Measurements from ENCODE around the gene RCAN2.
"Not testable (repeated sequence)": the region's sequence is repeated elsewhere in the genome, so short reads cannot be mapped to it uniquely, and the experiment has no call there.

The RCAN2 gene

DNA sequence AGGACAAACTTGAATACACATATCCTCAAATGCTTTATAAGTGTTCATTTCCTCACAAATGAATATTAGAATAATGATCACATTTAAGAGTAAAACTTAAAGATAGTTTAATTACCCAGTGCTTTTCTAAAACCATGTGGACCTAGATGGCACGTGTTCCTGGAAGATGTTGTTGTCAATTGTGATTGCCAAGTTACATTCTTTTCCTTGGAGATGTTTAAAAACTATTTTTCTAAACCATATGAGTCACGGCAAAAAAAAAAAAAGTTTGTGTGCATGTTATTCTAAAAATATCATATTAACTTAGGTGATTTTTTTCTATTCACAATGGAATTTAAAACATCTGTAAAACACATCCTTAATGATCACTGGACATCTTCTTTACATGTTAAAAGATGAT, 51.1 kb downstream of the RCAN2 start:
- DNase-seq (ENCODE audit: low read depth): no peak

DNA sequence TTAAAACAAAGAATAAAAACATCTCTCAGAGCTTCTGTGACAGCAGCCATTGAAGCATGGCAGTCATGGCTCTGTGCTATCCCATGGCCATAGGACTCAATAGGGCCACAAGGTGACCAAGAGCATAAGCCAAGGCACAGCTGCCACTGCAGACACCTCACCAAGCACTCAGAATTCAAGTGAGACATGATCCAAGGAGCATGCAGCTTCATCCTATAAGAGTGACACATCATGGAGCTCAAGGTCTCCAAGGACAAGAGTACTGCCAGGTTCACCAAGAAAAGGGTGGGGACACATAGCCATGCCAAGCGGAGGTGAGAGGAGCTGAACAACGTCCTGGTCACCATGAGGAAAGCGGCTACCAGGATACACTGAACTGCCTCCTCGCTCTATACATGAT, 53.0 kb downstream of the RCAN2 start:
- DNase-seq (ENCODE audit: low read depth): no peak

DNA sequence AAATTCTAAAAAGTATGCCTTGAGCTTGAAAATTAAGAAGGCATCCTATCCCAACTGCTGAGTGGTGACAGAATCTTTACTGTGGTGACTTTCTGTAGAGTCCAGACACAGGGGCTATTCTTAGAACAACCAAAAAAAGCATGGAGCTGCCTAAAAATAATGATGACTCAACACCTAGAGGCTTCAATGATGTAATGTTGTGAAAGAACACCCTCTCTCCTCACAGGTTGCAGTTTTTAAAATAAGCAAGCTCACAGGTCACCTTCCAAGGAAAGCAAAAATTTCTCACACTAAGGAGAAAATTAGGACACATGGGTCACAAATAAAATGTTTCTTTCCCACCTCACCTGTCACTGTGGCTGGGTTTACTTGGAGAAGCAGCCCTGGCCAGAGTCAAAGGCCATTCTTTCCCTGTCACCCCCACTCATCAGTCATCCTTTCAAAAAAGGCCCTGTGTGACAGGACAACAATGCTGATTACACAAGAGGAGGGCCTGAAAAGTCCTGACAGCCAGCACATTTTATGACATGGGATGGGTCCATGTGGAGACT, 53.5 kb downstream of the RCAN2 start:
- DNase-seq (ENCODE audit: low read depth): no peak

DNA sequence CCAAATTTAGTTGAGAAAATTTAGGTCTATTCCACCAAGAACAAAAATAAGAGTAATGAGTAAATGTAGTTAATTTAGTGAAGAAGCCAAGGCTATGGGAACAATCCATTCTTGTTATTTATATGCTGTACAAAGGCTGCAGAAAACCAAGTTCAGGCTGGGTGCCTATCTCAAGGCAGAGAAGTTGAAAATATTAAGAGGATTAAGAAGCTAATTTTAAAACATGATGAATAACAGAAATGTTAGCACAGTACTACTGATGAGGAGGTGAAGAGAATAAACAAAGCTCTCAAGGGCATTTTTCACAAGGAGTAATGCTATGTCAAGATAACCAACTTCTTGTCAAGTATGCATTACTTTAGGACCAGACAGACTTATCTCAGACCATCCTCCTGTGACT, 68.6 kb downstream of the RCAN2 start:
- DNase-seq (ENCODE audit: low read depth): no peak

DNA sequence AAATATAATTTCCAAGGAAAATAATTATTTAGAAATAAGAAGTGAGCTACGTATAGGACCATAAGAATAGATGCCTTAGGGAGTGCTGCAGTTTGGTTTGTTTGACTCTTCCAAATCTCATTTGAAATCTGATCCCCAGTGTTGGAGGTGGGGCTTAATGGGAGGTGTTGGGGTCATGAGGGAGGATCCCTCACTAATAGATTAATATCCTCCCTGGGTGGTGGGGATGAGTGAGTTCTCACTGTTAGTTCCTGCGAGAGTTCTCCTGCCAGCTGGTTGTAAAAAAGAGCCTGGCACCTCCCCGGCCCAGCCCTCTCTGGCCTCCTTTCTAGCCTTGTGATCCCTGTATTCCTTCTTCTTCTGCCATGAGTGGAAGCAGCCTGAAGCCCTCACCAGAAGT, 69.3 kb downstream of the RCAN2 start:
- no peak for DNase-seq (ENCODE audit: low read depth)

DNA sequence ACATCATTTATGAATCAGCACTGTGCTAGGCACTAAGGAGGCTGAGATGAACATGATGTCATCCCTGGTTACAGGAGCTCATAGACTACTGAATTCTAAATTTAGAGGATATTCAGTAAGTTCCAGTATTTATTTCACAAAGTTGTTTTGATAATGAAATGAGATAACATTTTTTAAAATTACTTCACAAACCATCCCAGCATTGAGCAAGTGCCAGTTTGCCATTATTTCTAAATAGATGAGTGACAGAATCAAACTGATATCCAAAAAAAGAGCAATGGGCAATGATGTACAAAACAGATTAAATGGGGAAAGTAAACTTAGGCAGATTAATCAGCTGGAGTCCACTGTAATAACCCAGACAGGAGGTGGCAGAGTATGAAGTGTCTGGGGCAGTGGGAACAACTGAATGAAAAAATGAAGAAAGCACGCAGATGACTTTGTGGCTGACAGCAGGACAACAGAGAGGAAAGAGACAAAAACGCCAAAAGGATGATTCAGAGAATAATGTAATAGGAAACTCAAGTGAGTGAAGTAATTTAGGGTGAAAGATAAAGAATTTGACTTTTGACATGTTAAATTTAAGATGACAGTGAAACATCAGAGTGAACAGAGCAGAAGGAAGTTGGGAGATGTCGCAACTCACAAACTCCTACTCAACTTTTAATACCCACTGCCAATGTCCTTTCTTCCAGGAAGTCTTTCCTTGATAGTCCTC, 70.2 kb downstream of the RCAN2 start:
- no peak for DNase-seq (ENCODE audit: low read depth)

DNA sequence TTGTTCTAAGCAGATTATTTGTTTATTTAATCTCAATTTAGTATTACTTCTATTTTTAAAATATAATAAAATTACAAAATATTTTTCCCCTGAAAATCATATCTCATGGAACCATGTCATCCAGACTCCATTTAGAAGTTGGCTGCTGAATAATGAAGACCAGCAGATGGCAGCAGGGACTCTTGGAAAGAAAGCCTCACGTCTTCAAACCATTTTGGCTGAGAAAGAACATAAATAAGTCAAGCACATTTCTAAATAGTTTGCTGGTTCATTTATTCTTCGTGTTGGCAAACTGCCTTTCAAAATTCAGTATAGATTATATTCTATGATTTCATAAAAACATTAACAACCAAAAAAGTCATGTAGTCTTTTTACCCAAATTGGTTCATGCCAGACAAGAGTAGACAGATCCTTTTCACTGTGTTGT, 71.7 kb downstream of the RCAN2 start:
- DNase-seq (ENCODE audit: low read depth): no peak

DNA sequence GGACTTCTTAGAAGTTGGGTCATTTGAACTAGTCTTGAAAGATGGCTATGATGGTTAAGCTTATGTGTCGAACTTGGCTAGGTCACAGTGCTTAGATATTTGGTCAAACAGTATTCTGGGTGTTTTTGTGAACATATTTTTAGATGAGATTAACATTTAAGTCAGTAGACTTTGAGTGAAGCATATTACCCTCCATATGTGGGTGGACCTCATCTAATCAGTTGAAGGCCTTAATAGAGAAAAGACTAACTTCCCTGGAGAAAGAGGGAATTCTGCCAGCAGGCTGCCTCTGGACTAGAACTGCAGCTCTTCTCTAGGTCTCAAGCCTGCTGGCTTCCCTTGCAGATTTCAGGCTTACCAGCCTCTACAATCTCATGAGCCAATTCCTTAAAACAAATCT, 76.9 kb downstream of the RCAN2 start:
- no peak for DNase-seq (ENCODE audit: low read depth)

DNA sequence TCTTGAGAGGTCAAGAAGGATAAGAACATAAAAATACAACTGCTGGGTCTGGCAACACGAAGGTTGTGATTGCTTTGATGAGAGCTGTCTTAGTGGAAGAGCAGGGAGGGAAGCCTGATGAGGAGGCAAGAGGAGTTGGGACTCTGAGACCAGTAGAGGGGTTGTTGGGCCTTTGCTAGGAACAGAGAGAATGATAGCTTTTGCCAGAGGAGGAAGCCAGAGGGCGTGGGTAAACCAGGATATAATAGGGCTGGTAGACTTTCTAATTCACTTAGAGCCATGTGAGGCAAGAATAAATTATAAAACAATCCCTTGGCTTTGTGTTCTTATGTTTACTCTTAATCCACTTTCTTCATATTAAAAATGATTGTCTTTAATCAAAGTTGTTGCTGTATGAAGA, 78.6 kb downstream of the RCAN2 start:
- no peak for DNase-seq (ENCODE audit: low read depth)

DNA sequence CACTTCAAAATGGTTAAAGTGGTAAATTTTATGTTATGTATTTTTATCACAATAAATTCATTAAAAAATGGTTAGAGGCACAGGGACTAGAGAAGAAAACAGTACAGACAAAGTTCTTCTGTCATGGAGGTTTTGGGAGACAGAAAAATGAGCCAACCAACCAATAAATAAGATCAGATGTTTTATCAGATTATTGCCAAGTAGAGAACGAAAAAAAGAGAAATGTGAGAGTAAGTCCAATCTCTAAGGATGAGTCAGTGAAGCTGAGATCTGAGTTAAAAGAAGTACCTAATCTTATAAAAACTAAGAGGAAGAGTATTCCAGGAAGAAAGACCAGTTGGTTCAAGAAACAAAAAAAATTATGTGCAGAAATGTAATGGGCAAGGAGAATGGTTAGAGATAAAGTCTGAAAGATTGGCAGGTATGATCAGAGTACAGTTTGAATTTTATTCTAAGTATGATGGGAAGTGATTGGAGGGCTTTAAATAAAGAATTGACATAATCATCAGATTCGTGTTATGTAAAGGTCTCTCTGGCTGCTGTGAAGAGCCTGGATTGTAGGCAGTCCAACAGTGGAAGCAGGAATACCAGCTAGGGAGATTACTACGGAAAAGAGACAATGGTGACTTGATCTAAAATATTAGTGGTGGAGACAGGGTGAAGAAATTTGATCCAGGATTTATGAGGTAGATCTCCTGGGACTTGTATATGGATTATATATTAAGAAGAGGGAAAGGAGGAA, 79.6 kb downstream of the RCAN2 start:
- no peak for DNase-seq (ENCODE audit: low read depth)

DNA sequence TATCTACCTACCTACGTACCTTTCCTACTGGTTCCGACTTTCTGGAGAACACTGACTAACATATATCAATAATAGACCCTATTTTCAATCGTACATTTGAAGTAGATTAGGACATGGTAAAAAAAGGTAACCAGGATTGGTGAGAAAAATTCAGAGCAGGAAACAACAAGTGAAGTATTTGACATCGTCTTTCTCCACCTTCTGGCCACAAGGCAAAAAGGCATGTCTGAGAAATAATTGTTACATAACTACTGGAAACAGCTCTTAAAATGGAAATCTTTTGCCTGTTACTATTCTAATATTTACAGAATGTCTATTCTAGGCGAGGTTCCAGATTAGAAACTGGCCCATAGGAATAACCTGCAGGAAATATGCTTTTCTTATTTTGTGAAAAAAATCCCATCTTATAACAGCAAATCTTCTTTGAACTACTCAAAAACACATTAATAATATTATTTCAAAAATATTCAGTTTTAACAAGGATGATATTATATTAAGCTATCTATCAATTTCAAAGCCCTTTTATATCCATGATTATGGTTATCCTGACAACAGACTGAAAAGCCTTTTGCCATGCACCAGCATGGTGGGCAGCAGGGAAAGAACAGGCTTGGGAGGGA, 80.8 kb downstream of the RCAN2 start:
- DNase-seq (ENCODE audit: low read depth): no peak

DNA sequence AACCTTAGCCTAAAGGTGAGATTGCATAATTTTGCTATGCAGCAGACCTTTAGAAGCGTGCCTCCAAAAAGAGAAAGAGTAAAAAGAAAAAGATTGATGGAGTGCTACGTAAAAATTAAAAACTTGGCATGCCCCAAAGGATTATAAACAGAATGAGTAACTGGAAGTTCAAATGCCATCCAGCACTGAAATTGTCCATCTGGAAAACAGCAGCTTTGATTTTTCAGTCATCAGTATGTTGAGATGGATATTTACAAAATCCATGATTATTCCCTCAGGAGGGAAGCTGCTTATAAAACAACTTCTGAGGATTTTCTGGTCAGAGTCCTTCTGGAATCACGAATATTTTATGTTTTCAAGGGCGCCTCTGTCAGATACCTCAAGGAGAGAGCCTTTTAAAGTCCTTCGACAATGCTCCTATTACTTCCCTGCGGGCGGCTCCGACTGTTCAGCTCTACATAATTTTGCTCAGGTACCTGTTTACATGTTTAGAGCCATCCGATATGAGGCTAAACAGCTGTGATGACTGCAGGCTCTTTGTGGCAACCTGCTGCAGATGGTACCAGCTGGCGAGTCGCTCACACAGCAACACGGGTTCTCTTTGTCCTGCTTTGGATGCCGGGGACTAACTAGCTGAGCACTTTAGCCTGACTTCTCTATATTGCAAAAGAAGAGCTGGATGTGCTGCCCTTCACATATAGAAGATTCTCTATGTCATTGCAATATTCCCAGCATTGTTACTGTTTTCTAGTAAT, 83.3 kb downstream of the RCAN2 start:
- no peak for DNase-seq (ENCODE audit: low read depth)

DNA sequence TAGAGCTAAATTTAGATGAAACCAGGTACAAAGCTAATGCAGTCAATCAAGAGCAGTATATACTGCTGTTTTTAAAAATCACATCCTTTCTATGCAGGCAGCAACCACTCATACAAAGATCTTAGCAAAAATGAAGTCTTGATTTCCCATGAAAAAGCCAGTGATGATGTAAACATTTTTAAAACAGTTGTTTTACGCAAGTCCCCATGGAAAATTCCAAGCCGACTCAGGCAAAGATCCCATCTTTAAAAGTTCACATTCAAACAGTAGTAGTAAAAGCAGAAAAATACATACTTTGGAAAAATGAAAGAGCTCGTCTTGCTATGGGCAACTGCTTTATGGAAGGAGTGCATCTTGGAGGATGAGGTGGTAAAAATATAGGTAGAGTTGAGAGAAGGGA, 84.0 kb downstream of the RCAN2 start:
- no peak for DNase-seq (ENCODE audit: low read depth)

DNA sequence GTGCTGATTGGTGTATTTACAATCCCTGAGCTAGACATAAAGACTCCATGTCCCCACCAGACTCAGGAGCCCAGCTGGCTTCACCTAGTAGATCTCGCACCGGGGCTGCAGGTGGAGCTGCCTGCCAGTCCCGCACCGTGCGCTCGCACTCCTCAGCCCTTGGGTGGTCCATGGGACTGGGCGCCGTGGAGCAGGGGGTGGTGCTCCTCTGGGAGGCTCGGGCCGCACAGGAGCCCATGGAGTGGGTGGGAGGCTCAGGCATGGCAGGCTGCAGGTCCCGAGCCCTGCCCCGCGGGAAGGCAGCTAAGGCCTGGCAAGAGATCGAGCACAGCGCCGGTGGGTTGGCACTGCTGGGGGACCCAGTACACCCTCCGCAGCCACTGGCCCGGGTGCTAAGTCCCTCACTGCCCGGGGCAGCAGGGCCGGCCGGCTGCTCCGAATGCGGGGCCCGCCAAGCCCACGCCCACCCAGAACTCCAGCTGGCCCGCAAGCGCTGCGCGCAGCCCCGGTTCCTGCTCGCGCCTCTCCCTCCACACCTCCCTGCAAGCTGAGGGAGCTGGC, 85.5 kb downstream of the RCAN2 start:
- DNase-seq (ENCODE audit: low read depth): not testable (repeated sequence)

DNA sequence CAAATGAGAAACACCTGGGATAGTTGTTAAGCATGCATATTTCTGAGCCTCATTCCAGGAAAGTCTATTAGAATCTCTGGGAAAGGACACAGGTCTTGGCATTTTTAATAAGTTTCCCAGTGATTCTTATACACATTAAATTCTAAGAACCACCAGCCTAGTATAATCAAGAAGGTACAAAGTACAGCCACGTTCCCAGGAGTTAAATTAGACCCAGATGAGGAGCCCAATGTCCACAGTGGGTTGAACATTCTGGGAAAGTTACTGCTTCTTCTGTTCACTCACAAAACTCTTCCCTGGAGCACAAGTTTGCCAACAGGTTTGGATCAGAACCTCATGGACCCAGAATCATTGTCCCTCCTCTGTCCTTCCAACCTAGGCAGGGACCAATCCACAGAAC, 90.4 kb downstream of the RCAN2 start:
- DNase-seq (ENCODE audit: low read depth): no peak

DNA sequence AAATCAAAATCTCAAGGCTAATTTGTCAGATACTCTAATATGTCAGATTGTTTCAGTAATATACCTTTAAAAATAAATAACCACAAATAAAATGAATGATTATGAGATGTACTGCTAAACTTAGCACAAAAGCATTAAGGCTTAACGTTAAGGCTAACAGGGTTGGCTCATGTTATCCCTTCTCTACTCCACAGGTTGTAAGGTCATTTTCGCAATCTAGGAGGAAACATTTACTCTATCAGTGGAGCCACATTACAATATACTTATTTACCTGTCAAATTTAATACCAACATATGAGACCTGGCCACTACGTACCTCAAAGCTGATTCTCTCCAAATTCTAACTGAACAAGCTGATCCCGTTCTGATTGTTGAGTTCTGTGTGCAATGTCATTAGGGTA, 95.7 kb downstream of the RCAN2 start:
- DNase-seq (ENCODE audit: low read depth): no peak

DNA sequence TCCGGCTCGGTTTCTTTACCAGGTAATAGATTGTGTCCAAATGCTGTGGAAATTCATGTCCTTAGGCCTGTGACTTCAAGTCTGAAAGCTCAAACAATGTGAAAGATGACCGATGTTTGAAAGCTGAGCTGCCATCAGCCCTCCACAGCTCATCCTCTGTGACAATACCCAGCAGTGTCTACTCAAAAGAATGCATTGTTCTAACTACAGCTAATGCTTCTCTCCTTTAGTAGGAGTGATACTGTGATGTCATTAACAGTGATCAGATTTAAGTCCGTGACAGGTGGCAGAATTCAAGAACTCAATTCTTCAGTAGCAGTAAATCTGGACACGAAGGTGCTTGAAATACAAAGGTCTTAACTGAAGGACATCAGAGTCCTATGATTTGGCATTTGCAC, 97.3 kb downstream of the RCAN2 start:
- no peak for DNase-seq (ENCODE audit: low read depth)

DNA sequence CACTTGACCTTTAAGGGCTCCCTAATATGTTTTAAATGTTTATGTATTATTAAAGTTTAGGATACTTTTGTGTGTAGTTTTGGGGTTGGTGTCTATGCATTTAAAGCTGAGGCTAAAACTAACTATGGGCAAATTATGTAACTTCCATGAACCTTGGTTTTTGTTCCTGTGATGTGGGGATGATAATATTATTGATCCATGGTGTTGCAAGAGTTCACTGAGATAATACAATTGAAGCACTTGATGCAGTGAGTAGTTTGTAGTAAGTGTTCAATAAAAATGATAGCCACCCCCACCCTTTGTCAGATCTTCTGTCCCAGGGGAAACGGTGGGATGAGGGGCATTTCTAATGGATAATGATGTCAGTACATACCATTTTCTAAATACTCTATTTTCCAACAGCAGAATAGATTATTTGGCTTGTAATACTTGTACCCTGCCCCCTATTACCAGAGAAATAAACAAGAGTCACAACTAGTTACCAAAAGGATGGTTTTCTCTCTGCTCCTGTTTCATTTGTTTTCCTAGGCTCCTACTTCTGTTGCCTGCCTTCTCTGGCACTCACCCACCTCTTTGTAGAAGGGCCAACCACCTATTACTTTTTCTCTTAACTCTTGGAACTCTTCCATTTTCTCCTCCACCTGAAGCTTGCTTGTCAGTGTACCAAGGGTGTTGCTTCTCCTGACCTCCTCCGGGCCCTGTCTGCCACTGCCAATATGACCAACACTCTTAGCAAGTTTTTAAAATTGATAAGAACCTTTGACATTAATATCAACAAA, 97.9 kb downstream of the RCAN2 start:
- DNase-seq (ENCODE audit: low read depth): no peak

DNA sequence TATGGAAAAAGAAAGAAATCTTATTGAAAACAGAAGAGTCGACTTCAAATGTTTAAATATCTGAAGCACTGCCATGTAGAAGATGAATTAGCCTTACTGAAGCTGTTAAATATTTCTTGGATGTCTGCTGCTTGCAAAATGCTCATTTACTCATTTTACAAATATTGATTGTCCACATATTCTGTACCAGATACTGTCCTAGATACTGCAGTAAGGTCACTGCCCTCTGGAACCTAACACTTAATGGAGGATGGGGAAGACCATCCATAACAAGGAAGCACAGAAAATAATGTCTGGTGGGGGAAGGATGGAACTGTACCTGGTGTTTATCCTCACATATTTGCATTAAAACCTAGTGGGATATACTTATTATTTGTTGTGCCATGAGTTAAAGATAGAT, 99.0 kb downstream of the RCAN2 start:
- DNase-seq (ENCODE audit: low read depth): no peak

DNA sequence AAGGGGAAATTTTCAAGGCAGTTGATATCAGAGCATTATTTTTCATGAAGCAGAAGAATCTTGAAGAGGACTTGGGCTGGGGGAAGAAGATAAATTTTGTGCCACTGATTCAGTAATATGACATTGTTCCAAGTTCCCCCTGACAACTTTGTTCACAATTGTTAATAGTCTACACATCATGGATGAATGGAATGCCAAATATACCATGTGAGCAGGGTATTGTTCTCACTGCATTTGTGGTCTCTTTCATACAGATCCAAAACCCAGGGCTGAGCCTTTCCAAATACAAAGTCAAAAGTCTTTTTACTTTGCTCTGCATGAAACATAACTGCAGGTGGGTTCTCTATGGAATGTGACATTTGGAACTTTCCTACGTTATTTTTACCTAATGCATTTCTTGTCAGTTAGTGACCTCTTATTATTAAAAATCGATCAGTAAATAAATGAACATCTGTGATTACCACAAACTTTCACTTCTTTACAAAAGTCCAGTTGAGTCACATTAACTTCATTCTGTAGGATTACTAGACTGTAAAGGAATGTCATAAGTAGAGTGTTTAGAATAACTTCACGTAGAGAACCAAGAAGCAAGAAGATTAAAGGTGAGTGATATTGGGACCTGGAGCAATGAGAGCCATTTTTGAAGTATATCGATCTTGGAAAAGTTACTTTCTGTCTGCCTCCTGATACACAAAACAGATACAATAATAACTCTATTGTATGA, 100.9 kb downstream of the RCAN2 start:
- DNase-seq (ENCODE audit: low read depth): no peak

DNA sequence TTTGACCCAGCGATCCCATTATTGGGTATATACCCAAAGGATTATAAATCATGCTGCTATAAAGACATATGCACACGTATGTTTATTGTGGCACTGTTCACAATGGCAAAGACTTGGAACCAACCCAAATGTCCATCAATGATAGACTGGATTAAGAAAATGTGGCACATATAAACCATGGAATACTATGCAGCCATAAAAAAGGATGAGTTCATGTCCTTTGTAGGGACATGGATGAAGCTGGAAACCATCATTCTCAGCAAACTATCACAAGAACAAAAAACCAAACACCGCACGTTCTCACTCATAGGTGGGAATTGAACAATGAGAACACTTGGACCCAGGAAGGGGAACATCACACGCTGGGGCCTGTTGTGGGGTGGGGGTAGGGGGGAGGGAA, 103.5 kb downstream of the RCAN2 start:
- not testable (repeated sequence) for DNase-seq (ENCODE audit: low read depth)

All from stimulated activated CD4-positive, alpha-beta T cell treated with anti-CD3 and anti-CD28 coated beads, Interleukin-2, amount 100 ng/mL, for 4 hours (primary cell).